ENCODE data around the gene CHRNA9.

DNA sequence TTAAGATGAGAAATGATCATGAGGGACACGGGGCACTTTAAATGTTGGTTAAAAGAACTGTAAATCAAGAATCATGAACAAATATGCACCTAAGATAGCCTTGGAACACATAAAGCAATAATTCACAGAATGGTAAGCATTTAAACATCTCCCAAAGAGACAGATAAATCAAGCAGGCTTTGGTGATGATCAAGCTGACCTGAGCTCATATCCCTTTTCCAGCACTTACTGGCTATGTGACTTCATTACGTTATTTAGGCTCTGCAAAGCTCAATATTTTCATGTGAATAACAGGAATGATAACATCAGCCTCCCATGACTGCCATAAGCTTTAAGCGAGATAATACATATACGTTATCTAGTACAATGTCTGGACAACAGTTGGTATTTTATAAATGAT lies 54.9 kb downstream of the CHRNA9 start:
- TF ChIP-seq NFE2L2 (conservative IDR thresholded peaks at IDR 0.05; ENCODE audit: low read length) (no peak), MAZ (IDR thresholded peaks at IDR 0.05; ENCODE audit: borderline replicate concordance, low read depth, low read length) (no peak), CHD2 (IDR thresholded peaks at IDR 0.05; ENCODE audit: low read length, partially characterized antibody) (no peak), POLR2A (IDR thresholded peaks at IDR 0.05; ENCODE audit: low read length) (no peak)
